ENCODE results near the gene TIMM13.

DNA sequence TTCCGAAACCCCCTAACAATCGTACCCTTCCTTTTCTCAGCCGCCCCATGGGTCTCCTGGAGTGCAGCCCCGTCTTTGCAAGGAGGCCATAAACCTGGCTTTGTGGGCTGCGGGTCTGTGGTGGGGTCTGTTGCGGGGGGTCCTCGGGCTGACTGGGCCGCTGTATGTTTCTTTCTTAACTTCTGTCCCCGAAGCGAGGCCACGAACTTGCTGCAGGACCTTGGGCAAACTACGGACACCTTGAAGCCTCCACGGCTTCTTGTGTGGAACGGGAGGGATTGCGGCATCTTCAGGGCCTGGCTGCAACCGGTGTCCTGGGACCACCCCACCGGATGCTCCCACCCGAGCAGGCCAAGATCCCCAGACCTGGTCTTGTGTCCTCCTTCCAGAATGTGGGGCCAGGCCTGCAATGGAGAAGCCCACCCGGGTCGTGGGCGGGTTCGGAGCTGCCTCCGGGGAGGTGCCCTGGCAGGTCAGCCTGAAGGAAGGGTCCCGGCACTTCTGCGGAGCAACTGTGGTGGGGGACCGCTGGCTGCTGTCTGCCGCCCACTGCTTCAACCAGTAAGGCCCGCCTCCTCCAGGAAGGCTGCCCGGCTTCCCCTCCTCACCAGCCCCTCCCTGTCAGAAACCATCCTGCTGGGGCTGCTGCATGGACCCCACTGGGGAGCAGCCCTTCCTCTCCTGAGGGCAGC is 12.0 kb downstream of the TIMM13 start:
- TF ChIP-seq POLR2AphosphoS5 (IDR thresholded peaks at IDR 0.05; ENCODE audit: low read depth) (no peak; the same call in none of the 2 replicates), GABPA (IDR thresholded peaks at IDR 0.05; ENCODE audit: low read depth) (no peak)
- TF ChIP-seq, protein P1, sequence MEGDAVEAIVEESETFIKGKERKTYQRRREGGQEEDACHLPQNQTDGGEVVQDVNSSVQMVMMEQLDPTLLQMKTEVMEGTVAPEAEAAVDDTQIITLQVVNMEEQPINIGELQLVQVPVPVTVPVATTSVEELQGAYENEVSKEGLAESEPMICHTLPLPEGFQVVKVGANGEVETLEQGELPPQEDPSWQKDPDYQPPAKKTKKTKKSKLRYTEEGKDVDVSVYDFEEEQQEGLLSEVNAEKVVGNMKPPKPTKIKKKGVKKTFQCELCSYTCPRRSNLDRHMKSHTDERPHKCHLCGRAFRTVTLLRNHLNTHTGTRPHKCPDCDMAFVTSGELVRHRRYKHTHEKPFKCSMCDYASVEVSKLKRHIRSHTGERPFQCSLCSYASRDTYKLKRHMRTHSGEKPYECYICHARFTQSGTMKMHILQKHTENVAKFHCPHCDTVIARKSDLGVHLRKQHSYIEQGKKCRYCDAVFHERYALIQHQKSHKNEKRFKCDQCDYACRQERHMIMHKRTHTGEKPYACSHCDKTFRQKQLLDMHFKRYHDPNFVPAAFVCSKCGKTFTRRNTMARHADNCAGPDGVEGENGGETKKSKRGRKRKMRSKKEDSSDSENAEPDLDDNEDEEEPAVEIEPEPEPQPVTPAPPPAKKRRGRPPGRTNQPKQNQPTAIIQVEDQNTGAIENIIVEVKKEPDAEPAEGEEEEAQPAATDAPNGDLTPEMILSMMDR (IDR thresholded peaks at IDR 0.05; ENCODE audit: insufficient read depth, low read length): no peak
- TF ChIP-seq, protein P2, sequence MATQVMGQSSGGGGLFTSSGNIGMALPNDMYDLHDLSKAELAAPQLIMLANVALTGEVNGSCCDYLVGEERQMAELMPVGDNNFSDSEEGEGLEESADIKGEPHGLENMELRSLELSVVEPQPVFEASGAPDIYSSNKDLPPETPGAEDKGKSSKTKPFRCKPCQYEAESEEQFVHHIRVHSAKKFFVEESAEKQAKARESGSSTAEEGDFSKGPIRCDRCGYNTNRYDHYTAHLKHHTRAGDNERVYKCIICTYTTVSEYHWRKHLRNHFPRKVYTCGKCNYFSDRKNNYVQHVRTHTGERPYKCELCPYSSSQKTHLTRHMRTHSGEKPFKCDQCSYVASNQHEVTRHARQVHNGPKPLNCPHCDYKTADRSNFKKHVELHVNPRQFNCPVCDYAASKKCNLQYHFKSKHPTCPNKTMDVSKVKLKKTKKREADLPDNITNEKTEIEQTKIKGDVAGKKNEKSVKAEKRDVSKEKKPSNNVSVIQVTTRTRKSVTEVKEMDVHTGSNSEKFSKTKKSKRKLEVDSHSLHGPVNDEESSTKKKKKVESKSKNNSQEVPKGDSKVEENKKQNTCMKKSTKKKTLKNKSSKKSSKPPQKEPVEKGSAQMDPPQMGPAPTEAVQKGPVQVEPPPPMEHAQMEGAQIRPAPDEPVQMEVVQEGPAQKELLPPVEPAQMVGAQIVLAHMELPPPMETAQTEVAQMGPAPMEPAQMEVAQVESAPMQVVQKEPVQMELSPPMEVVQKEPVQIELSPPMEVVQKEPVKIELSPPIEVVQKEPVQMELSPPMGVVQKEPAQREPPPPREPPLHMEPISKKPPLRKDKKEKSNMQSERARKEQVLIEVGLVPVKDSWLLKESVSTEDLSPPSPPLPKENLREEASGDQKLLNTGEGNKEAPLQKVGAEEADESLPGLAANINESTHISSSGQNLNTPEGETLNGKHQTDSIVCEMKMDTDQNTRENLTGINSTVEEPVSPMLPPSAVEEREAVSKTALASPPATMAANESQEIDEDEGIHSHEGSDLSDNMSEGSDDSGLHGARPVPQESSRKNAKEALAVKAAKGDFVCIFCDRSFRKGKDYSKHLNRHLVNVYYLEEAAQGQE (IDR thresholded peaks at IDR 0.05; ENCODE audit: insufficient replicate concordance, low read depth): no peak
